HG02840 (cell line): Measurements from ENCODE around the gene SEBOX.
"Not testable (repeated sequence)": the region's sequence is repeated elsewhere in the genome, so short reads cannot be mapped to it uniquely, and the experiment has no call there.

Experiments used
- ATAC-seq: cut with Tn5 transposase; IDR thresholded peaks from one replicate; pipeline ENCODE4 v1.9.1; 2021; ENCODE audit warnings: mild to moderate bottlenecking, moderate library complexity, moderate number of reproducible peaks; ENCODE audit not compliant: unreplicated experiment, low FRiP score

The SEBOX gene

GRCh38 chr17:28342313-28342712, 22.7 kb downstream of the SEBOX start:
- ATAC-seq, result no peak

GRCh38 chr17:28341516-28341915, 23.5 kb downstream of the SEBOX start:
- ATAC-seq, result no peak

- no peak for ATAC-seq
These were observed 24.6 kb downstream of the SEBOX start for GRCh38 chr17:28340374-28340773.

- ATAC-seq, result no peak
These were observed 25.6 kb downstream of the SEBOX start for GRCh38 chr17:28339431-28339830.

GRCh38 chr17:28338769-28339212, 26.2 kb downstream of the SEBOX start:
- not testable (repeated sequence) for ATAC-seq

GRCh38 chr17:28338056-28338768, 26.8 kb downstream of the SEBOX start:
- no peak for ATAC-seq

GRCh38 chr17:28335959-28336871, 28.8 kb downstream of the SEBOX start:
- ATAC-seq, result no peak

- ATAC-seq, result peak; percentile 97
These were observed 29.6 kb downstream of the SEBOX start, which contains the start of the genes IFT20 and TNFAIP1 for GRCh38 chr17:28335201-28335958. TSS of gene IFT20 (minus strand) at chr17:28335472. CDS start at chr17:28331985, 3,487 bp downstream. TSS of gene TNFAIP1 (plus strand) at chr17:28335761. CDS start at chr17:28339522, 3,761 bp downstream.

GRCh38 chr17:28334666-28335200, 30.3 kb downstream of the SEBOX start:
- ATAC-seq, result no peak

- ATAC-seq, result no peak
These were observed 30.8 kb downstream of the SEBOX start for GRCh38 chr17:28334171-28334570.

GRCh38 chr17:28333083-28333746, 31.8 kb downstream of the SEBOX start:
- no peak for ATAC-seq

- ATAC-seq, result no peak
These were observed 33.0 kb downstream of the SEBOX start for GRCh38 chr17:28331891-28332420.

- no peak for ATAC-seq
These were observed 34.3 kb downstream of the SEBOX start for GRCh38 chr17:28330671-28331070.

- ATAC-seq, result no peak
These were observed 36.7 kb downstream of the SEBOX start for GRCh38 chr17:28328325-28328724.

GRCh38 chr17:28327709-28328108, 37.3 kb downstream of the SEBOX start:
- ATAC-seq, result no peak

- ATAC-seq, result no peak
These were observed 37.9 kb downstream of the SEBOX start for GRCh38 chr17:28327031-28327607.

- ATAC-seq, result no peak
These were observed 38.9 kb downstream of the SEBOX start for GRCh38 chr17:28326114-28326513.

GRCh38 chr17:28325211-28325610, 39.8 kb downstream of the SEBOX start:
- ATAC-seq, result no peak

- ATAC-seq, result no peak
These were observed 40.2 kb downstream of the SEBOX start for GRCh38 chr17:28324781-28325180.
